ENCODE data around the gene ST3GAL3.

Gene ST3GAL3

DNA sequence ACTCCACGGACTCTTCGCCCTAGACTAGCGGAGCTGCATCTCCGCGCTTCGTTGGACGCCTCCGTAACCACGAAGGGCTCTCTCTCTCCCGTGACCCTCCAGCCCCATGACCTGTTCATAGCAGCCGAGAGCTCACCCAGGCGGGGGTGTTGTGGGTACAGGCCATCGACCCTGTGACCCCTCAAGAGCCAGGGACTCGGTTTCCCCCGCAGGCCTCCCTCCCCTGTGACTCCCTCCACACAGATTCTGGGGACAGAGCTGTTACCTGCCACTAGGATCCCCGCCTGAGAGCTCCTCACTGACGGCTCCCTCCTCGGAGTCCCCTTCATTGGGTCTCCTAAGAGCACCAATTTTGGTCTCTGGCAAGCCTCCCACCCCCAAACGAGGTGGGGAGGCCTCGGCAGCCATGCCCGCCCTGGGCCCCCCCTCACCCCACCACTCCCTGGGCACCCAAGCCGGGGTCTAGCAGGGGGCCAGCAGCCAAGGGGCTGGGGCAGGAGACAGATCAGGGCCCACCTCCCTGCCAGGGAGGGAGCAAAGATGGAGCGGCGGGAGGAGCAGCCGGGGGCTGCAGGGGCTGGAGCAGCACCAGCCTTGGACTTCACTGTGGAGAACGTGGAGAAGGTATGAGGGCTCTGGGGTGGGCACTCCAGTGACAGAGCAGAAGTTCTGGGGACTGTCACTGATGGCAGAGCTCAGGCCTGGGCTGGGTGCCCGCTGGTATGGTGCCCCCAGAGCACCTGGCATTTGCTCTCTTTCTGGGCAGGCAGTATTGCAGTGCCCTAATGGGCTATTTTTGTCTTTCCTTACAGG is 239.9 kb downstream of the ST3GAL3 start:
- no peak for DNase-seq

DNA sequence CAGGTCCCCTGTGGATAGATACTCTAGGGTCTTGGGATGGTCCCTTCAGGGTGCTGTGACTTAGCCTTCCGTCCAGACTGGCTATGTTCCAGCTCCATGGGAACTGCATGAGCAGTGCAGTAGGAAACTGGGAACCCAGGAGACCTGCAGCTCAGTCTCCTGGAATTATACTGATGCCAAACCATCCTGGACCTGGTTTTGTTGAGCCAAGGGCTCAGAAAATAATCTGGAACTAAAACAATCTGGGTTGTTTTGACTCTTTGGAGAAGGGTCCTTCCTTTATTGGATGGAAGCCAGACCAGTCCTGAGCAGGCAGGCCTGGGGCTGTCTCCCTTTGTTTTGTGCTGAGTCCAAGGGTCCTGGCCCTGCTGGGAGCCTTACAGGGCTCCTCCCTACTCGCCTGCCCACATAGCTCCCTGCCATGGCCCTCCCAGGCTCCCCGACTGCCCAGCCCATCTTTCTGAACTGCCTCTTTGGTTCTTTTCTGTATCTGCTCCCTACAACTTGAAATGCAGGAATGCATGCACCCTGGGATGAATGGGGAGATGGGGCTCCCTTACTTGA is 240.6 kb downstream of the ST3GAL3 start:
- no peak for DNase-seq

DNA sequence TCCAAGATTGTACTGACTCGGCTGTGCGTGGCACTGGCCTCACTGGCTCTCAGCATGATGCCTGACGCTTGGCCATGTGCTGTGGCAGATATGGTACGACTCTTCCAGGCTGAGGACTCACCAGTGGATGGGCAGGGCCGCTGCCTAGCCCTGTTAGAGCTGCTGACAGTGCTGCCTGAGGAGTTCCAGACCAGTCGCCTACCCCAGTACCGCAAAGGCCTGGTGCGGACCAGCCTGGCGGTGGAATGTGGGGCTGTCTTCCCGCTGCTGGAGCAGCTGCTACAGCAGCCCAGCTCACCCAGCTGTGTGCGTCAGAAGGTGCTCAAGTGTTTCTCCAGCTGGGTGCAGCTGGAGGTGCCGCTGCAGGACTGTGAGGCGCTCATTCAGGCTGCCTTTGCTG is 242.3 kb downstream of the ST3GAL3 start:
- DNase-seq, result peak; percentile 44 to 75

DNA sequence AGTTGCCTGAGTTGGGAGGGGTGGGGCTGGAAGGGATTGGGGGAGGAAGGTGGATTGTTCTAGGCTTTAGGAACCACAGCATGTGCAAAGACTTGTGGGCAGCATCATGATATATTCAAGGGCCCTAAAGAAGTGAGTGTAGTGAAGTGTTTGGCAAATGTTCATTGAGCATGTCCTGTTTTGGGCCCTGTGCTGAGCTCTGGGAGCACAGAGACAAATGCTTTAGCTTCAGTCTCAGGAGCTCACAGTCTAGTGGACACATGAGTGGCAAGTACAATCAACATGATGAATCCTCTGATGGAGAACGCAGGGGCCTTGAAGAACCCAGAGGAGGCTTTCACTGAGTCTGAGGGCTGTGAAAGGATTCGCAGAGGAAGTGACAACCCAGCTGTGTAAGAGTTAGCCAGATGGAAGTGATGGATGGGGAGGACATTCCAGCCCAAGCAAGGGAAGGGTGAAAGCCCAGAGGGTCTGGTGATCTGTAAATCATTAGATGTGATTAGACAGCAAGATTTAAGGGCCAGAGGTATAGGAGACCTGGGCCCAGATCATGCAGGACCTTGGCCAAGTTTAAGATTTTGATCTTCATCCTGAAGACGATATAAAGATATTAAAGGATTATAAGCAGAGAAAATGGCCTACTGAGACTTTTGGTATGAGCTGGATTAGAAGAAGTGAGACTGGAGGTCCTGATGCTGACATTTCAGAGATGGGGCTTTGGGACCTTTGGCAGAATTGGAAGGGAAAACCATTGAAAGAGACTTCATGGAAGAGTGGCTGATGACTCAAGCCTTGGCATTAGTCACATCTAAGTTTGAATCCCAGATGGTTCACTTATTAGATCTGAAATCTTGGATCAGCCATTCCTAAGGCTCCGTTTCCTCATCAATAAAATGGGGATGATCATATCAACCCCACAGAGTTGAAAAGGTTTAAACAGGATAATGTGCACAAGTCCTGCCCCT is 244.0 kb downstream of the ST3GAL3 start:
- DNase-seq, result no peak

DNA sequence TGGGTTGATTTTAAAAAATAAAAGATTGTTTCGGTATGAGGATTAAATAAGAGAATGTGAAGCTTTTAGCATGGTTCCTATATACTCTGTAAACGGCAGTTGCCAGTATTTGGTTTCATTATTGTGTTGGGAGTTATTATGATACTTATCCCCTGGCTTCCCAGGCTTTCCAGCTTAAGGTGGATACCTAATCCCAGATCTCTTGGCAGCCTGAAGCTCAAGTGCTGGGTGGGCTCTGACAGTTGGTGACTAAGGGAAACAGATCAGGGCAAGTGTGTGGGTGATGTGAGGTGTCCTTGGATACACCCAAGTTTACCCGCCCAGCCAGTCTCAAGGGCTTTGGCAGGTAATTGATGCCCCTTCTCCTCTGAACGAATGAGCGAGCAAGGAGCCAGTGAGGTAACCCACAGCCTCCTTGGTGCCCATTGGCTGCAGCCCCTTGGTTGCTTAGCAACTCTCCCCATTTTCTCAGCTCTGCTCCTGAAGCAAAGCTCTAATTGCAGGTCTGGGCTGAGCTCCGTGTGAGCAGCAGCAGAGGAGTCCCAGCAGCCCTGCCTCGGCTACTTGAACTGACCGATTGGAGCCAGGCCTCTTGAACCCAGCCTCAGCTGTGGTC is 245.5 kb downstream of the ST3GAL3 start:
- no peak for DNase-seq

DNA sequence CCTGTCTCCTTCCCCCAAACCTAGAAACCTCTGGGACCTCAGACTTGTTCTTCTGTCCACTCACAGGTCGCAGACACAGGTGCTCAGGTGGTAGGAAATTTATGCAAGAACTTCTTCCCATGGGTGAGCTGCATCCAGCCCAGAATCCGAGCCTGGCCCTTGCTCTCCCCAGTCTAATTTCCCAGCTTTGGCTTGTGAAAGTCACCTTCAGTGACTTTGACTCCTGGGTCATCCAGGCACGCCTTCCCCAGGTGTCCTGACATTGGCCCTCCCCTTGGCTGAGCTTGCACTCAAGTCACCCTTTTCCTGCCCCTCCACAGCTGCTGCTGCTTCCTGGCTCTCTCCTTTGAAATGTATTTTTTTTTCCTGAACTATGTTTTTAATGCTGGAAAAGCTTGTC is 246.0 kb downstream of the ST3GAL3 start:
- no peak for DNase-seq

DNA sequence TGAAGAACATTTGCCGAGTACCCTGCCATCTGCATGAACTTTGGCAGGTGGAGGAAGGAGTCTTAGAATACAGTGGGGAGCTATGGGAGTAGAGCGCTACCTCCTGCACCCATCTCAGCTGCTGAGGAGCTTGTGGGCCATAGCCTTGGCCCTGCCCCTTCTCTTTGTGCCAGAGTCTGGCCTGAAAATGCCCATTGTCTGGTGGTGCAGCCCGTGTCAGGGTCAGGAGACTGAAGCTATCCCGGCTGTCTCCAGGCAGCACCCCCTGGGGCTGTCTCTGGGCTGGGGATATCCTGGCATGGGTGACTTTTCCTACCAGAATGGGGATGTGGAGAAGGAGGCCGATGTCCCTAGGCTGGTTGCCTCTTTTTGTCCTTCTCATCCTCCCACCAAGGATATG is 246.7 kb downstream of the ST3GAL3 start:
- no peak for DNase-seq

DNA sequence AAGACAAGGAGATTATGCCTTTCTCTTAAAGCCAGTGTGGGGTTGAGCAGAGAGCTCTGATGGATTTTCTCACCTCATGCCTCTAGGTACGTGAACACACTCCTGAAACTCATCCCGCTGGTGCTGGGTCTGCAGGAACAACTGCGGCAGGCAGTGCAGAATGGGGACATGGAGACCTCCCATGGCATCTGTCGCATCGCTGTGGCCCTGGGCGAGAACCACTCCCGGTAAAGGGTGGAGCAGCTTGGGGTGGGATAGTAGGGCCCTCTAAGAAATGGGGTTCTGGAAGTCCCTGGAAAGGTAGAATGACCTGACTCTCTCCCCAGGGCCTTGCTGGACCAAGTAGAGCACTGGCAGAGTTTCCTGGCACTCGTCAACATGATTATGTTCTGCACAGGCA is 248.9 kb downstream of the ST3GAL3 start:
- no peak for DNase-seq

DNA sequence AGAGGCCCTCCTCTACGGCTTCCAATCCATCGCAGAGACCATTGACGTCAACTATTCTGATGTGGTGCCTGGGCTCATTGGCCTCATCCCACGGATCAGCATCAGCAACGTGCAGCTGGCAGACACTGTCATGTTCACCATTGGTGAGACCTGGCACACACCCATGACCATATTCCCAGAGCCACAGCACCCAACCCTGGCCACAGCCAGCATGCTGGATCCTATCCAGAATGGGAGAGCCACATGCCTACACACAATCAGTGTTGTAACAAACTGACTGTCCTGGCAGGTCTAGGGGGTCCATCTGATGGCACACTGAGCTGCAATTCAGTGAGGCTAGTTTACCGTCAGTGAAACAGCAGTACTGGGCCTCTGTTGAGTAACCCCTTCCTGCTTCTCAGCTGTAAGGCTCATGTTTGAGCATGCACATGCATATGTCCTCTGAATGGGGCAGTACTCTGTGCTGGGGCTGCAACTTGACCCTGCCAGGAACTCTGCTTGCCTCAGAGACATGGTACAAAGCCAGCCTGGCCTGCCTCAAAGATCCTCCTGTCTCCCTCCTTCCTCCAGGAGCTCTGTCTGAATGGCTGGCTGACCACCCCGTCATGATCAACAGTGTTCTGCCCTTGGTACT is 250.2 kb downstream of the ST3GAL3 start:
- no peak for DNase-seq

DNA sequence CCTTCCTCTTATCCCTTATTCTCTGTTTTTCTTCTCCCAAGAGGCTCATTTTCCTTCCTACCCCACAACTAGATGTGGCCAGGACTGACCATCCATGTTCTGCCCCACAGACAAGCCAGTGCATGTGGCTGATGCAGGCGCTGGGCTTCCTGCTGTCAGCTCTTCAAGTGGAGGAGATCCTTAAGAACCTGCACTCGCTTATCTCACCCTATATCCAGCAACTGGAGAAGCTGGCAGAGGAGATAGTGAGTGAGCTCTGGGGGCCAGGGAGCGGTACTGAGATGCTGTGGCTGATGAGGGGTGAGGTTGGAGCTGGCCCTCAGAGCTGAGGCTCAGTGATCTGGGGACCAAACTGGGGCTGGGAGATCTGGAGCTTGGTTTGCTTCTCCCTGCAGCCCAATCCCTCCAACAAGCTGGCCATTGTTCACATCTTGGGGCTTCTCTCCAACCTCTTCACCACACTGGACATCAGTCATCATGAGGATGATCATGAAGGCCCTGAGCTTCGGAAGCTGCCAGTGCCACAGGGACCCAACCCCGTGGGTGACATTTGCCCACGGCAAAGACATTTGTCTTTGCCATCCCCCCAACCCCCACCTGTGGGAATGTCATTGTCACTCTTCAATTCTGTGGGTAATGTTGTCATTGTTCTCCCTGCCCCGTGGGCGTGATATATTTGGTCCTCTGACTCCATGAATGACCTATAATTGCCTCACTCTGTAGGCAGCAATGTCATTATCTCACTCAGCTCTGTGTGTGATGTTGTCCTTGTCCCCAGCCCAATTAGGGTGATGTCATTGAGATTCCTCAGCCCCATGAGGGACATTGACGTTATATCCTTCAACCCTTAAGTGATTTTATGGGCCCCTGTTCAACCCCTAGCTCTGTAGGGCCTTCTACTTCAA is 251.3 kb downstream of the ST3GAL3 start:
- no peak for DNase-seq

DNA sequence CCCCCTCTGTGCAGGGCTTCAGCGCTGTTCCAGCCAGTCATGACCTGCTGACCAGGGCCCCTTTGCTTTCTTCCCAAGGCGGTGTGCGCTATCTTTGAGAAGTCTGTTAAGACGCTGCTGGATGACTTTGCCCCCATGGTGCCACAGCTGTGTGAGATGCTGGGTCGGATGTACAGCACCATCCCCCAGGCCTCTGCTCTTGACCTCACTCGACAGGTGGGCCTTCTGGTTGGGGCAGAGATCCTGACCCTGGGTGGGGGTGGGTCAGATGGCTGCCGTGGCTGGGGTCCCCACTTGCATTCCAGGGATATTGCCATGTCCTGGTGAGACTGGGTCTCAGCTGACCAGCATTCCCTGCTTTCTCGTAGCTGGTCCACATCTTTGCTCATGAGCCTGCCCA is 253.5 kb downstream of the ST3GAL3 start:
- DNase-seq, result no peak

DNA sequence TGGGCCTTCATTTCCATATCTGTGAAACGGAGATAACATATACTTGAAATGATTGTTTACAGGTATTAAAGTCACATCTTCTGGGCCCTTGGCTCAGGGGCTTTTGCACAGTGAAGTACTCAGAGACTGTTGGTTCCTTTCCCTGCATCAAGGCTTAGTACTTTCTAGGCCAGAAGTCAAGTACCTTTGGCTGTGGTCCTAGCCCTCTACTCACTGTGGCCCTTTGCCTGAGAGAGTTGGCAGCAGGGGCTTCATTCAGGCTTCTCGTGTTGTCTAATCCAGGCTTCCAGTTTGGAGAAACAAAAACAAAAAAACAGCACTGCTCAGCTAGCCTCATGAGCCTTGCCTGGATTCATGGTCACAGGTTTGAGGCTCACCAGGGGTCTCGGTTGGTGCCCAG is 254.4 kb downstream of the ST3GAL3 start:
- no peak for DNase-seq

DNA sequence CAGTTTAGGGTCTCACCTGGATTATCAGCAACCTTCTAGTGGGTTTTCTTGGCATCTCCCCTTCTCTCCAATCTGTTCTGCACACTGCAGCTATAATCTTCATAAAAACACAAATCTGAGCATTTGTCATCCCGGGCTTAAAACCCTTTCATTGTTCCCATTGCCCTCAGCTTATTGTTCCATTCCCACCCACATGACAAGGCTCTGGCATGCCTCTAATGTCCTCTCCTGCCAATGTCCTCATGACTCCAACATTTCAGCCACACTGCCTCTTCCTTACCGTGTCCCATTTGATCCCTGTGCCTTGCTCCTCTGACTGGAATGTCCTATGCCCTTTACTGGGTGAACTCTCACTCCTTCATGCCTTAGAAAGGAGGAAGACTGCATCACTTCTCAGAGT is 255.0 kb downstream of the ST3GAL3 start:
- DNase-seq, result no peak

DNA sequence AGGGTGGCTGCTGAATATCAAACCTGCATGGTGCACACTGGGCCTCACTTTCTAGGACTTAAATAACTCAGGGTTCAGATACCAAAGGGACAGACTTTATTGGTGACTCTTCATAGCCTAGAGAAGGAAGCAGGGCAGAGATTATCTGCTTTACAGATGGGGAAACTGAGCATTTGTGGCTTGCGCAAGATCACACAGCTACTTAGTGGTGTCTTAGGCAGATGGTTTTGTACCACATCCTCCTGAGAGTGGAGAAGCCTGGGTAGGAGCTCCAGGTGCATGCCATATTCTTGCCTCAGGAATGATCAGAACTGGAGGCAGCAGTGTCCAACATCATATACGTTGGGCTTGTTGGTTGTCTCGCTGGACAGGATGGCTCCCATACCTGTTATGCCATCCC is 255.7 kb downstream of the ST3GAL3 start:
- DNase-seq, result no peak

DNA sequence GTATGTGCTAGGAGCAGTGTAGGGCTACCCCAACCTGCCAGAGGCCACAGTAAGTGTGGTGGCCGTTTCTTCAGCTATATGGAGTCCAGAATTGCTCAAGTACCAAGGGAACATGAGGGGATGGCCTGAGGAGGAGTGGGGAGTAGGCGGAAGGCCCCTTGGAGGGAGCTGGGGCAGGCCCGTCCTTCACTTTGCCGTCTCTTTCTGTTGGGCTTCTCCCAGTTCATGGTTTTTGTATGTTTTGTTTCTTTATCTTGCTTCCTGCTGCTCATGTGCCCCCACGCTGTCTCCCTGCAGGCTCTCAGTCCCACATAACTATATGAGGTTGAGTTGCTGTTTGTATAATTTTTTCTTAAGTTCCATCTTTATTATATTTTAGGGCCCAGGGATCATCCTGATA is 256.6 kb downstream of the ST3GAL3 start:
- no peak for DNase-seq

DNA sequence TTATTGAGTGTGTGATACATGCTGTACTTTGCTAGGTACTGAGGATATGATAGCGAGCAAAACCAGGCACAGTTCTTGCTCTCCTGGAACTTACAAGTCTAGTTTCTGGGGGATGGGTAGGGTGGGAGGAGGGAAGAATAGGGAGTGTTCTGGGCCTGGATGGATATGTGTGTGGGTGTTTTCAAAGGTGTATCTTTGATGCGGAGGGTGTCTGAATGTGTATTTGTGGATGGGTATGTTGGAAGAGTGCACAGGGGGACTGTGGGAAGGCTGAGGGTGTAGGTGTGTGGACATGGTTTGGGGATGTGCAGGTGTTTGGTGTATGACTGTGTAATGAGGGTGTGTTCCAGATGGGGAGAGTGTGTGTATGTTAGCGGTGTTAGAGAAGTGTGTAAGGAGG is 258.0 kb downstream of the ST3GAL3 start:
- no peak for DNase-seq

DNA sequence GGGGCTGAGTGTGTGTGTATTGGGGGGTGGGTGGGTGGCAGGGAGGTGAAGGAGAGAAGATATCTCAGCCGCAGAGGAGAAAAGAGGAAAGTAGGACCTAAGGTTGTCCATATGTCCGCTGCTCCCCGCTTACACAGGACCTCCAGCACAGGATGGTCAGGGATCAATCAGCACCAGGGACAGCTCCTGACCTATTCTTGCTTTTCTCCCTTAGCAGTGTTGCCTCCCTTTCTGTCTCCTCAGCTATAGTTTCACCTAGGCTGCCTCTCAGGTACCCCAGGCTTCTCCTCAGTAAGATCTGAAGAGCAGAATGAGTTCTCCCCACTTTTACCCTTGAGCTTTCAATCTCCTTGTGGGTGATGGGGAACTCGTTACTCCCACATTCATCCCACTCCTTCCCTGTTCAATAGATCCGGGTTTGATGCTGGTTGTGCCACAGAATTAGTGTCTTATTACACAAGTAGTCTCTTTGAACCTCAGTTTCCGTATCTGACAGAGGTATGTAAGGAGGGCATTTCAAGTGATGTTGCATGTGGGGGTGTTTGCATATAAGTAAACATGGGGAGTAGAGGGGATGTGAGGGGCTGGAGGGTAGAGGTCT is 261.1 kb downstream of the ST3GAL3 start:
- DNase-seq, result no peak

DNA sequence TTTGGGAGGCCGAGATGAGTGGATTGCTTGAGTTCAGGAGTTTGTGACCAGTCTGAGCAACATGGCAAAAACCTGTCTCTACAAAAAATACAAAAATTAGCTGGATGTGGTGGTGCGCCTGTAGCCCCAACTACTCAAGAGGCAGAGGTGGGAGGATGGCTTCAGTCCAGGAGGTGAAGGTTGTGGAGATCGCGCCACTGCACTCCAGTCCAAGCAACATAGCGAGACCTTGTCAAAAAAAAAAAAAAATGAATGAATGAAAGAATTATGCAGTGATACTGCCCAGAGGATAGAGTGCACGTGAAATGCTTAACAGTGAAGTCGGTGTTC is 262.0 kb downstream of the ST3GAL3 start:
- no peak for DNase-seq

DNA sequence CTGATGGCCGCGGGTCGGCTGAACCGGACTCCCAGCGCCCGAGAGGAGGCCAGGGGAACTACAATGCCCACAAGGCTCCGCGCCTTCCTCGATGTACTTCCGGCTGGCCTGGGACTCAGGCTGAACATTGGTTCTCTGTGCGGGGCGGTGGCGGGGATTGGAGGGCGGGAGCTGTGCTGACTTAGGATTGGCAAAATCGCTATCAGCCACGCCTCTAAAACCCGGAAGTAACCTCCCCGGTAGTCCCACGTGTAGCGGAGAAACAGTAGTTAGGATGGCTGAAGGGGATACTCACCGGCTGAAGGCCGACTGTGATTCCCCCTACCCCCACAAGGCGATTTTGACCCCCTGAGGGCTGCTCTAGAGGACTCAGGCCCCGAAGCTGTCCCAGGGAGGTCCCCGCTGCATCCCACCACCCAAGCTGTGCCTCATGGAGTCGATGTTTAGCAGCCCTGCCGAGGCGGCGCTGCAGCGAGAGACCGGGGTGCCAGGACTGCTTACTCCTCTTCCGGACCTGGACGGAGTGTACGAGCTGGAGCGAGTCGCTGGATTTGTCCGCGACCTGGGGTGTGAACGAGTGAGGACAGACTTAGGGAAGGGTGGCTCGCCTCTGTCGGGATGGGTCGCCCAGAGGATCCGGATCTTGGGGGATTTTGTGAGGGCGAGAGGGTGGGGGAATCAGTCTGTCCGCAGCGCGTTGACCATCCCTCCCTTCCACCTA is 262.6 kb downstream of the ST3GAL3 start, which contains the start of gene DPH2:
Gene DPH2 (plus strand): TSS at position 265 of the 721 bp plus-strand sequence. CDS start 166 bp downstream, at position 431.
- peak; percentile 96 to 98 for DNase-seq

DNA sequence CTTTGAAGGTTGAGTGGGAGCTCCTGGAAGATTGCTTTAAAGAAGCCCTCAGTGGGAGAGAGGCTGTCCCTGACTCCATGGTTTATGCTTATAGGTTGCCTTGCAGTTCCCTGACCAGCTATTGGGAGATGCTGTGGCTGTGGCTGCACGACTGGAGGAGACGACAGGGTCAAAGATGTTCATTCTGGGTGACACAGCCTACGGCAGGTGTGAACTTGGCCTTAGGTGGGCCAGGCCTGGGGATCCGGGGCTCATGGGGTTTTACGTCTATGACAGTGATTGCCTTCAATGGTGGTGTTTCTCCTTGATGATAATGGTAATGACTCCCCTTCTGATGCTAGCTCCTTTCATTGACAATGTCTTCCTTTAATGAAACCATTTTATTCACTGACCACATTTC is 263.2 kb downstream of the ST3GAL3 start:
- DNase-seq, result no peak

DNA sequence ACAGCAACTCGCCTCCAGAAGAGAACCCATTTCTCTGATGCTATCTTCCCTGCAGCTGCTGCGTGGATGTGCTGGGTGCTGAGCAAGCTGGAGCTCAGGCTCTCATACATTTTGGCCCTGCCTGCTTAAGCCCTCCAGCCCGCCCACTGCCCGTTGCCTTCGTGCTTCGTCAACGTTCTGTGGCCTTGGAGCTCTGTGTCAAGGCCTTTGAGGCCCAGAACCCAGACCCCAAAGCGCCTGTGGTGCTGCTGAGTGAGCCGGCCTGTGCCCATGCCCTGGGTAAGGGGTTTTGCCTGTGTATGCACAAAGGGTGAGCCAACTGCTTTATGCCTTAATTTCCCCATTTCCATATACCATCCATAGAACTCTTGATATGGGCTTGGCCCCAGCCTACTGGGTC is 263.6 kb downstream of the ST3GAL3 start:
- DNase-seq, result no peak
